DLD1 (cell line): Measurements from ENCODE around the gene SVOP.

Experiments
- in situ Hi-C: cut with HindIII; loops from 2 replicates; pipeline ENCODE4 v1.10.0; 2017; ENCODE audit warnings: low sequenced_read_pairs

Gene SVOP

DNA sequence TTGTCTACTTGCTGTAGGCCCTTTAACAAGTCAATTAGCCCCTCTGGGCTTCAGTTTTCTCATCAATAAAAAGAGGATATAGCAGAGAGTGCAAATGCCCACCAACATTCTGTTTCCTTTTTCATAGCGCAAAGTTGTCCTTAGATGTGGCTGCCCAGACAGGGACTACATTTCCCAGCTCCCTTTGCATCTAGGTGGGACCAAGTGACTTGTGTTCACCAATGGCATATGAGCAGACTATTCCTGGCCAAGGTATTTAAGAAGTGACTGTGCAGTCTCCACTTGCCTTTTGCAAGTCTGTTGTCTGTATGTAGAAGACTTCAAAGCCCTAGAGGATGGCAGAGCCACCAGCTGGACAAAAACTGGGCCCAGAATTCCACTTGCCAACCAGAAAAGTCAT lies 81.3 kb downstream of the SVOP start:
- in situ Hi-C loops, result no loop called here

DNA sequence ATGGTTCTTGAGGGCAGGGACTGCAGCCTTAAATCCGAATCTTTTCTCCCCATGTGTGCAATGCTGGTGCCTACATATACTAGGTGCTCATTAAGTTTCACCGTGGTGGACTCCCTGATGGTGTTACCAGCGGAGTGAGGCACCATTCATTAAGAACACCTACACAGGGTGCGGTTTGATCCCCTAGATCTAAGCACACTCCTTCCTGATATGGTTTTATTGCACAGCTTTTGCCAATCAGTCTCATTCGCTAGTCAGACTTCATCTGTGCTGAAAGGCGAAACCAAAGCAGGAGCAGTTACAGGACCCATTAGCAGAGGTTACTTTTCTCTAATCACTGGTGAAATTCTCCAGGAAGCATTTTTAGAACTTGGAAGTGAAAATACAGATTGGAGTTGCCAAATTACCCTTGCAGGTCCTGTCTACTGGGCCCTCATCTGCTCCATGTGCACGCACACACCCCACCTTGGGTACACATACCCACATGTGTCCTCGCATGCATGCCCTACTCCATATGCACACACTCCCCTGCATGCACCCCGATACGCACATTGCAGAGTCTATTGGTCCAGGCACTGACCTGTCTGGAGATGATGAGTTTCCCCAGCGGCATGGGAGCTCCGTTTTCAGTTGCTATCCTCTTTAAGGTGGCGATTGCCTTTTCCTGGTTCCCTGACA lies 82.5 kb downstream of the SVOP start:
- in situ Hi-C loops, result no loop called here

DNA sequence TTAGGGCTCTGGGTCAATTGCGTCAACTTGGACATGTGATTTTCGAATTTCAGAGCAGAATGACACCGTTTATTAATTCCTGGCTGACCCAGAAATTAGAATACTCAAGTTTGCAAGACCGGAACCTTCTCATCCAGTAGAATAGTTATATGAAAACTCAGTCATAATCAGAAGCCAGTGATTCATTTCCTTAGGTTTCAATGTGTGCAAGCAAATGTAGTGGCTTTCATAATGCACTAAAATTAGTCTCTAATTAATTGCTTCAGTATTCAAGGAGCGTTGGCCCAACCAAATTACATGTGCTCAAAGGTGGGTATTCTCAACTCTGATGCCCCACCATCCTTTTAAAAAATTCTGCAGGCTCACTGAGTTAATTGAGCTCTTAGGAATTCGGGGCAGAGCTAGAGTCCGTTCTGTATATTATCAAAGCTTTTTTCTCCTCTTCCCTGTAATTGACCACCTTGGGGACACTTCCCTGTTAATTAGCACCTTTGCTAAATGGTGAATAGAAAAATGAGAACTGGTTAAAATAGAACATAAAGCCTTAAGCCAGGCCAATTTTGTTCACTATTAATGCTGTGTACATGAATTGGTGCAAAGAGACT lies 85.6 kb downstream of the SVOP start:
- in situ Hi-C loops, result no loop called here

DNA sequence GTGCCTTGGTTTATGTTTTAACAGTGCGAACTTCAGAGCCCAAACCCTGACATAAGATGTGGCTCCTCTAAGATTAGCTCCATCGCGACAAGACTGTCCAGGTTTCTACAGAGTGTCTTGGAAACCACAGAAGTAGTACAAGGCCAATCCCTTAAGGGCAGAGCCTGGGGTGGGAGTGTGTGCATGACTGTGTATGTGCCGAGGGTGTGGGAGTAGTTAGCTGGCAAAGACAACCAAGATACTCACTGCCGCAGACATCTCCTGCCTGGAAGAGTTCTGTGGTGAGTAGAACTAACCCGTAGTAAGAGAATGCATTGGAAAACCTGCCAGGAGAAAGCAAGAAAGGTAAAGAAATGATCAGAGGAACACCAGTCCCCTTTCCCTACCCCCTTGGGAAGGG lies 86.9 kb downstream of the SVOP start:
- in situ Hi-C loops, result no loop called here

DNA sequence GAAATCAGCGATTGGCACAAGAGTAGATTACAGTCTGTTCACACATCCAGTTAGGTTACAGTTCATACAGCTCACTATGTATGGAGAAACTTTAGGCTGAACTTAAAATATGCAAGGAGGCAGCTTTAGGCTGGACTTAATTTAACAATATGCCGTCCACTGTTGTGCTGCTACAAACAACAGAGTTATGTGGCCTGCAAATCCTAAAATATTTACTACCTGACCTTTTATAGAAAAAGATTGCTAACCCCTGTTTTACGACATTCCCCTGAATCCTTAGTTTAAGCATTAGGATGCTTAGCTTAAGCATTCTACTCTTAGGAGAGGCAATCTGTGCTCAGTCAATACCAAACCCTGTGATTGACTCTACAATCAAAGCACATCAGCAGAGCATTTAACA lies 90.1 kb downstream of the SVOP start:
- in situ Hi-C loops, result no loop called here

DNA sequence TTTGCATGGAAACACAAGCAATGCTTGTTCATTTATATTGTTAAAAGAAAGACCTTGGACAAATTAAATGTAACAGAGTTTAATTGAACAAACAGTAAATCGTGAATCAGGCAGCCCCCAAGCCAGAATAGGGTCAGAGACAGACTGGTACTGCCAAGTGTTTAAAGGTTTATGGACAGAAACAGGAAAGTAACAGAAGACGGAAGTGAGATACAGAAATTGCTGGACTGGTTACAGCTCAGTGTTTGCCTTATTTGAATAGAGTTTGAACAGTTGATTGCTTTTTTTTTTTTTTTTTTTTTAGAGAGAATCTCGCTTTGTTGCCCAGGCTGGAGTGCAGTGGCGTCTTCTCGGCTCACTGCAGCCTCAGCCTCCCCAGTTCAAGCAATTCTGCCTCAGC lies 90.7 kb downstream of the SVOP start:
- in situ Hi-C loops, result no loop called here

DNA sequence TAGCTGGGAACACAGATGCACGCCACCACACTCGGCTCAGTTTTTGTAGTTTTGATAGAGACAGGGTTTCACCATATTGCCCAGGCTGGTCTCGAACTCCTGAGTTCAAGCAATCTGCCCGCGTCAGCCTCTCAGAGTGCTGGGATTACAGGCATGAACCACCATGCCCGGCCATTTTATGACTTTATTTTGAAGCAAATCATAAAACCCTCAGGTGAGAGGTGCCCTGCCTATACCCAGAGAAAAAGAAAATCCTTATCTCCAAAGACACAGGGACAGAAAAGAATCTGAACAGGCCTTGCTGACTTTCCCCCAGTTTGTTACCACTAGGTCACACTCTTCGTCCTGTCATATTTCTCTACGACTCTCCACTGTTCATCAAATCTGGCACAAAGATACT lies 92.2 kb downstream of the SVOP start:
- in situ Hi-C loops, result no loop called here

DNA sequence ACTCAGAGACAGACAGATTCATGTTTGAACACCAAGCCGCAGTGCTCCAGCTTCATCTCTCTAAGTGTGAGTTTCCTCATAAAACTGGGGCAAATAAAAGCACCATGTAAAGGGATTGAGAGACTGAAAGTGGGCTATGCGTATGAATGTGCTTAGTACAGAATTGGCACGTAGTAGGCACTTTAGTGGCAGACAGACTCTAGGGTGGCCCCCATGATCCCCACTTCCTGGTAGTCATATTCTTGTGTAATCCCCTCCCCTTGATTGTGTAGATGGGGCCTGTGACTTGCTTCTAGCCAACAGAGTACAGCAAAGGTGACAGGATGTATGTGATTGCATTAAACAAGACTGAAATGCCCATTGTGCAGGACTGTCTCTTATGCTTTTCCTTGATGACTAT lies 98.0 kb downstream of the SVOP start:
- in situ Hi-C loops, result no loop called here

DNA sequence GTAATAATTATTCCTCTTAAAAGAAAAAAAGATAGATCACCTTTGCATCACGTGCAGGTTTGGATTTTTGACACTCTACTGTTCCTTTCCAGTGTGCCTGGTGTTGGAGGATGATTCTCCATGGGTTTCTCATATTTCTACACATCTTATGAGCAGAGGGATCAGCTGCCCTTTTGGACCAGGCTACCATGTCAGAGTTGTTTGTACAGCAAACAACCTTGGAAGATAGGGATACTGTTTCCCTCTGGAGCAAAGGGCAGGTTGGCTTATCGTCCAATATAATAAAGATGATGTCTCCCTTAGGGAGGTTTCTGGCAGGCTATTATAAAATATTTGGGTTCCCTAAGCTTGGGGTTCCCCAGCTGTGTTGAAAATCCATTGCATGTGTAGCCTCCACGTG lies 98.9 kb downstream of the SVOP start:
- in situ Hi-C loops, result no loop called here

DNA sequence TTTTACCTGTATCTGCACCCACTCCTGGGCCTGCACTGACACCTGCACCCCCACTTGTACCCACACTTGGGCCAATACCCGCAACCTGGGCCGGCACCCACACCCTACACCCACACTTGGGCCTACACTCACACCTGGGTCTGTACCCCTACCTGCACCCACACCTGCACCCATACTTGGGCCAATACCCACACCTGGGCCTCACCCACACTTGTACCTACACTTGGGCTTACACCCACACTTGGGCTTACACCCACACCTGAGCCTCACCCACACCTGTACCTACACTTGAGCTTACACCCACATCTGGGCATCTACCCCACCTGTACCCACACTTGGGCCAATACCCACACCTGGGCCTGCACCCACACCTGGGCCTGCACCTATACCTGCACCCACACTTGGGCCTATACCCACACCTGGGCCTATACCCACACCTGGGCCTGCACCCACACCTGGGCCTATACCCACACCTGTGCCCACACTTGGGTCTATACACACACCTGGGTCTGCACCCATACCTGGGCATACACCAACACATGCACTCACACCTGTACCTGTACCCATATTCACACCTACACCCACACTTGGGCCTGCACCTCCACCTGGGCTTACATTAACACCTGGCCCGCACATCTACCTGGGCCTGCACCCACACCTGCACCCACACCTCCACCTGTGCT lies 101.8 kb downstream of the SVOP start:
- in situ Hi-C loops, result no loop called here

DNA sequence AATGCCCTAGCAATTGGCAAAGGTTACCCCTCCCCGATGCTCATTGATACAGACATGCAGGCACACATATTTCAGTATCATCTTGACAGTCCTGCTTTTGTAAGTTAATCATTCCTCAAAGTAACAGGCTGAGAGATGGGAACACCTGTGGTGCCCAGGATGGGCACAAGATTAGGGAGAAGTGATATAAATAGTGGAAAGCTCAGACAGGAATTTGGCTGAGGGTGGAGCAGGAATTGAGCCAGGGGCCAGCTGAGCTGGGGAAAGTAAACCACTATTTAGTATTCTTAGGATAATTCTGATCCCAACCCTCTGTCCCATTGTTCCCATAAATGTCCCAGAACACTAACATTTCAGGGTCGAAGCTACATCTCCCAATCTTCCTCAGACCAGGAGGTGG lies 102.7 kb downstream of the SVOP start:
- in situ Hi-C loops, result no loop called here

DNA sequence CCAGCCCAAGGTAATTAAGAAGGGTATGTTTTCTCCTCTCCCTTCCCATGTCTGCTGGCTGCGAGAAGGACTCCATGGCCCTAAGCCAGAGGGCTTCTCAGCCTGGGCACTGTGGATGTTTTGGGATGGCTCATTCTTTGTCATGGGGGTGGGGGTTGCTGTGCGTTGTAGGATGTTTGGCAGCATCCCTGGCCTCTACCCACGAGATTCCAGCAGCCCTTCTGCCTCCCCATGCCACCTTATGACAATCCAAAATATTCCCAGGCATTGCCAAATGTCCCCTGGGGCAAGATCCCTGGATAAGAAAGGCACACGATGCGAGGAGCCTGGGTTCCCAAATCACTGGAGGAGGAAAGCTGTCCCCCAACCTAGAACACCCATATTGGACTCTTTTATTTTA lies 104.5 kb downstream of the SVOP start:
- in situ Hi-C loops, result no loop called here

DNA sequence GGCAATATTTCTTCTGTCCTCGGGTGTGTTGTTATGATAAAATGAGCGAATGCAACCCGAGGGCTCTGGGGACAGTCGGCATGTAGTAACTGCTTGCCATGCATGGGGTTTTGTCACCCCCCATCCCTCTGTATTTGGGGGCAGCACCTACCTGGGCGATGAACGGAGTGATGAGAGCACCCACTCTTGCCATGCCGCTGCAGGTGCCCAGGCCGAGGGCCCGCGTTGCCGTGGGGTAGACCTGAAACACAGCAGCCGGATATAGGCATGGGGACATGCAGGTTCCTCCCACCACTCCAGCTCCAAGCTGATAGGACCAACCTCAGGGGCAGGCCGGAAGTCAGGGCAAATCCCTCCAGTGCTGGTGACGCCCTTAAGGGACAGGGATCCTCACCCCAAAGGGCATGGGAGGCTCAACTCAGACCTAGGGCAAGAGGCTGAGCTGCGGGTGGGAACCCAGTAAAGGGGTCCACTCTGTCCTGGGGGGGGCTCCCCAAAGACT lies 105.2 kb downstream of the SVOP start:
- in situ Hi-C loops, result no loop called here

DNA sequence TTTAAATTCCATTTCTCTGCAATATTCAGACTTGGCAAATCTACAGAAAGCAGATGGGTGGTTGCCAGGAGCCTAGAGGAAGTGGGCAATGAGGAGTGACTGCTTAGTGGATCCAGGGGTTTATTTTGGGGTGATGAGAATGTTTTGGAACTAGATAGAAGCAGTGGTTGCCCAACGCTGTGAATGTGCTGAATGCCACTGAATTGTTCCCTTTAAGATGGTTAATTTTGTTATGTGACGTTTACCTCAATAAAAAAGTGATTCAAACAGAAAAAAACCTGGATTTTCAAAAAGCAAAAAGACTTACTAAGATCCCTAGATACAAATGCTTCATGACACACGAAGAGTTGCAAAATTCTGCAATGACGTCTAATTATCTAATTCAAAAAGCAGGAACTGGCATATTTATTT lies 106.7 kb downstream of the SVOP start:
- in situ Hi-C loops, result no loop called here

DNA sequence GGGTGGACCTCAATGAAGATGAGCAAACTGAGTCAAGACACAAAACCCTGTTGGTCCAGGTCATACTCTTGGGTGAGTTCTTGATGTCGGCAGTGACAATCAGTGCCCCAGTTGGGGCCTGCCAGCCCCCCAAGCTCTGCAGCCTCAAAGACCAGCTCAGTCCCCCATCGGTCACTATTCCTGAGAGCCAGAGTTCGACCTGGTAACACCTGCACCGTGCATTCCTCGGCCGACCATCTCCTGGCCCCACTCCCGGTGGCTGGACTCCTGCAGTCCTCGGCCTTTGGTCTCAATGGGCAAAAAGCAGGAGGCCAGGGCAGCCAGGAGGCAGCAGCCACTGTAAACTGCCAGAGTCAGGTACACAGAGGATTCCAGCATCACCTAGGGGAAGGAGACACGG lies 108.5 kb downstream of the SVOP start:
- in situ Hi-C loops, result no loop called here

DNA sequence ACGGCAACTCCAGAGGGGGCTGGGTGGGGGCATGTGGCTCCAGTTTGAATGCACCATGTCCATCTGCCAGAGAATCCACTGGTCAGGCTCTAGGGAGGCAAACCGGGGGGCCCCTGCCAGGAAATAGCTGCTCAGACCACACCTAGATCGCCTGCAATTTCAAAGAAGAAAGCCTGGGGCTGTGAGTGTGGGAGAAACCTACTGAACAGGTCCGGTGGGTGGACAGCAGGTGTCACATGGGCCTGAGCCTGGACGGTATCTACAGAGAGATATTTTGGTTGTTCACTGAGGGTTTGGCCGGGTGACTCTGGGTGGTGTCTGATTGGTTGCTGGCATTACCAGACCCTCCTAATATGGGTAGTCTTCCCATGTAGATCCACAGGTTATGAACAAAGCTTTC lies 109.0 kb downstream of the SVOP start:
- in situ Hi-C loops, result no loop called here

DNA sequence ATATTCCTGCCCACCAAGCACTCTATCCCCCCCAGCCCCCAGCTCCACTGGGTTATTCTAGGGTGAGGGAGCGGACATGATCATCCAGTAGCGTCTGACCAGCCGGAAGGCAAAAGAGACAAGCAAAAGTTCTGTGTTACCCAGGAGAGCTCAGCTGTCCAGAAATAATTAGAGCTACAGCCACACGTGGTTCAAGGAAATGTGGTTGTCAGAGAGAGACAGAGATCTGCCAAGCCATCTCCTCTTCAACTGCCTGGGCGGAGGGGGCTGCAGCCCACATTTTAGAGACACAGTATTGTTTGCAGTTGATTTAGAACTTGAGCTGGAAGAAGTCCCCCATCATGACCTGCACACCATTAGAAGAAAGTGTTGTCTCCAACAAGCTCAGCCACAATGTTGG lies 110.5 kb downstream of the SVOP start:
- in situ Hi-C loops, result no loop called here

DNA sequence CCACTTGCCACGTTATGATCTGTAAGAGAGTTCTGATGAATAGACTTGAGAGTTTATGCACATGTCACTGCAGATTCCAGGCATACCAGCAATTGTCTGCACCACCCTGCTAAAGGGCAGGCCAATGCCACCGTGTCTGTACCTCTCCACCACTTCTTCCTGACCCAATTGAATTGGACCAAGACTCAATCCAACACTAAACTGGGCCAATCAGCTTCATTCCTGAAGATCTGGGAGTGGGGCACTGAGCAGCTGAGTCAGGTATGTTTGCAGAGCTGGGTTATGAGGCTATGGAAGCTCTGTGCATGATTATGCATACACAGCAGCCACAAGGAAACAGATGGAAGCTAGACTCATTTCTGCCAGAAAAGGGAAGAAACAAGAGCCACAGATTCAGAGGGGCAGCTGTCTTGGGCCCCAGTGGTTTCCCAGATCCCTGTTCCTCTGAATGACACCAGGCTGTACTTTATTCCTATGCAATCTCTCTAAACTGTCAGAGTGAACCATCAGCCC lies 113.0 kb downstream of the SVOP start:
- in situ Hi-C loops, result no loop called here

DNA sequence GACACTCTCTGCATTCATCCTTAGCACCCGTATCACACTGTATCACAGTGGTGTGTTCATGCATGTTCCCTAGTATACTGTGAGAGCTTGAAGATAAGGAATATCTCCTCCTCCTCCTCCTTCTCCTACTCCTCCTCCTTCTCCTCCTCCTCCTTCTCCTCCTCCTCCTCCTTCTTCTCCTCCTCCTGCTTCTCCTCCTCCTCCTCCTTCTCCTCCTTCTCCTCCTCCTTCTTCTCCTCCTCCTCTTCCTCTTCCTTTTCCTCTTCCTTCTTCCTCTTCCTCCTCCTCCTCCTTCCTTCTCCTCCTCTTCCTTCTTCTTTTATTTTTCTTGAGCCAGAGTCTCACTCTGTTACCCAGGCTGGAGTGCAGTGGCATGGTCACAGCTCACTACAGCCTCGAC lies 113.9 kb downstream of the SVOP start:
- in situ Hi-C loops, result no loop called here

DNA sequence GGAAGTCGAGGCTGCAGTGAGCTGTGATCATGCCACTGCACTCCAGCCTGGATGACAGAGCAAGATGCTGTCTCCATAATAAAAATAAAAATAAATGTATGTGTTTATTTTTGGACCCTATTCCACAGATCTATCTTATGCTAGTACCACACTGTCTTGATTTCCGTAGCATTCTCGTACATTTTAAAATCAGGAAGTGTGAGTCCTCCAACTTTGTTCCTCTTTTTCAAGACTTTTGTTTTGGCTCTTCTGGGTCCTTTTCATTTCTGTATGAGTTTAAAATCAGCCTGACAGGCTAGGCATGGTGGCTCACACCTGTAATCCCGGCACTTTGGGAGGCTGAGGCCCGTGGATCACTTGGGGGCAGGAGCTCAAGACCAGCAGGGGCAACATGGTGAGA lies 115.1 kb downstream of the SVOP start:
- in situ Hi-C loops, result no loop called here

DNA sequence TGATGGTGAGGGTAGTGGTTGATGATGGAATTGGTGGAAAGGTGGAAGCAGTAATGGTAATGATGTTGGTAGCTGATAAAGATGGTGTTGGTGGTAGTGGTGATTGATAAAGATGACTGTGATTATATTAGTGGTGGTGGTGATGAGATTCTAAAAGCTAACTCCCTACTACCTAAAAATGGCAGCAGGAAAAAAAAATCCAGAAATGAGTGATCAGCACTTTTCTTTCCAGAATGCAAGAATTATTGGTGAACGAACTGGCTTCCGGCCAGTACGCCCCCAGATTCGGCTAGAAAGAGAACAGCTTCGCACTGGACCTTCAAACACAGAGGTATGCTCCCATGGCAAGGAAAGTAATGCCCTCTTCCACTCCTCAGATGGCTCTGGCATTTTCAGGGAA lies 121.7 kb downstream of the SVOP start:
- in situ Hi-C loops, result no loop called here

DNA sequence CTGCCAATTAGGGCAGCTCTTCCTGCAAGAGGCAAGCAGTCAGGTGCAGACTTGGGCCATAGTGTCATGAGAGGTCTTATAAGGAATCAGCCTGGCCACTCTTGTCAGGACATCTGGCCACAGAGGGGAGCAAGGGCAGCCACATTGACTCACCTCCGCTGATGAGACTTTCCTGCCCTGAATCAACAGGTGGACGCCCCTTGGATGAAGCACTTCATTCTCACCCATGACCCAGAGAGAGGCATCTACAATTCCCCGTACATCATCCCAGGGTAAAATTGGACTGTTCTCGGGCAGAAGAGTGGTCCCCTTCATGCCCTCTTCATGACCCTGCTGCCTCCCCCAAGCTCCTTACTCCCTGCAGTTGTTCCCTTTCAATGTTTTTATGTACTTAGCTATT lies 124.1 kb downstream of the SVOP start:
- in situ Hi-C loops, result no loop called here
